Mesothelial cell of epicardium (in vitro differentiated cells): Measurements from ENCODE around the gene ZNF79. TPM values are rescaled to one million over a fixed set of nuclear protein-coding genes. Genes with fewer than 3 reads are reported as not detected.
A peak's percentile ranks its signal among the peaks of the same experiment; 100 is the strongest.

Experiments
- DNase-seq, 2 experiments: peaks; one replicate each; pipeline ENCODE4 v3.0.0; 2021; ENCODE audit warnings: low spot score in 2 of 2; ENCODE audit not compliant: unreplicated experiment in 2 of 2
- H3K27ac Mint-ChIP-seq: 2 replicates; pipeline ENCODE4 v1.8.0; 2021; ENCODE audit warnings: mixed read lengths
- H3K27me3 Mint-ChIP-seq: 2 replicates; pipeline ENCODE4 v1.8.0; 2021; ENCODE audit warnings: low read depth, mixed read lengths
- H3K36me3 Mint-ChIP-seq: 2 replicates; pipeline ENCODE4 v1.8.0; 2021; ENCODE audit warnings: mixed read lengths
- H3K4me1 Mint-ChIP-seq: 2 replicates; pipeline ENCODE4 v1.8.0; 2021; ENCODE audit warnings: mixed read lengths
- H3K4me3 Mint-ChIP-seq: 2 replicates; pipeline ENCODE4 v1.8.0; 2021; ENCODE audit warnings: mild to moderate bottlenecking, moderate library complexity, mixed read lengths
- H3K9me3 Mint-ChIP-seq: 2 replicates; pipeline ENCODE4 v1.8.0; 2021; ENCODE audit warnings: mixed read lengths
- total RNA-seq: library from RNA; stranded (reverse); gene quantifications from 3 replicates; pipeline ENCODE4 v1.2.1, GENCODE V29; 2021
- TF ChIP-seq, protein P1 (sequence below): fragments of 200-600 bp; sonication (generic); IDR thresholded peaks from one replicate; pipeline ENCODE4 v1.5.0; 2021; ENCODE audit warnings: antibody characterized with exemption; ENCODE audit not compliant: unreplicated experiment

Gene ZNF79
- total RNA-seq, 1 donor from 2014 or later = 11.0 TPM

DNA sequence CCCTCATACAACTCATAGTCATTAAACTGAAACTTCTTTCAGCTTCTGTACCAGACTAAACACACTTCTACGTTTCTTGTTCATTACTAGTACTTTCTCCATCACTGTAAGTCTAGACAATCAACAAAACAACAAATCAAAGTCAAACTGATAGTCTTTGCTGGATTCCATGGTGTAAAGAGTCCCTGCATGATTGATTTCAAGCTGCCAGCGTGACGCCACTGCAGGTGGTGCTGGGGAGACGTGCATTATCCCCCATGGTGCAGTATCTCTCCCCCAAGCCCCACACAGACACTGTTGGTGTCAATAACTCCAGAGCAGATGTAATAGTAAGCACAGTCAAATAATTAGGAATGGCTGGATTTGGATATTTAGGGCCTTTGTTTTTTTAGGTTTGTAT lies 37.9 kb upstream of the ZNF79 start:
- no peaks in the 10 kb centered on the region for H3K36me3 Mint-ChIP-seq
- peaks cover 55% of the 10 kb centered on the region for H3K4me1 Mint-ChIP-seq
- H3K27ac Mint-ChIP-seq = no peak overlapping the region
- DNase-seq = no peak
- H3K9me3 Mint-ChIP-seq = no peaks in the 10 kb centered on the region
- TF ChIP-seq, protein P1, sequence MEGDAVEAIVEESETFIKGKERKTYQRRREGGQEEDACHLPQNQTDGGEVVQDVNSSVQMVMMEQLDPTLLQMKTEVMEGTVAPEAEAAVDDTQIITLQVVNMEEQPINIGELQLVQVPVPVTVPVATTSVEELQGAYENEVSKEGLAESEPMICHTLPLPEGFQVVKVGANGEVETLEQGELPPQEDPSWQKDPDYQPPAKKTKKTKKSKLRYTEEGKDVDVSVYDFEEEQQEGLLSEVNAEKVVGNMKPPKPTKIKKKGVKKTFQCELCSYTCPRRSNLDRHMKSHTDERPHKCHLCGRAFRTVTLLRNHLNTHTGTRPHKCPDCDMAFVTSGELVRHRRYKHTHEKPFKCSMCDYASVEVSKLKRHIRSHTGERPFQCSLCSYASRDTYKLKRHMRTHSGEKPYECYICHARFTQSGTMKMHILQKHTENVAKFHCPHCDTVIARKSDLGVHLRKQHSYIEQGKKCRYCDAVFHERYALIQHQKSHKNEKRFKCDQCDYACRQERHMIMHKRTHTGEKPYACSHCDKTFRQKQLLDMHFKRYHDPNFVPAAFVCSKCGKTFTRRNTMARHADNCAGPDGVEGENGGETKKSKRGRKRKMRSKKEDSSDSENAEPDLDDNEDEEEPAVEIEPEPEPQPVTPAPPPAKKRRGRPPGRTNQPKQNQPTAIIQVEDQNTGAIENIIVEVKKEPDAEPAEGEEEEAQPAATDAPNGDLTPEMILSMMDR = no peak
- no peak overlapping the region for H3K4me3 Mint-ChIP-seq
- H3K27me3 Mint-ChIP-seq = peaks cover 2% of the 10 kb centered on the region

DNA sequence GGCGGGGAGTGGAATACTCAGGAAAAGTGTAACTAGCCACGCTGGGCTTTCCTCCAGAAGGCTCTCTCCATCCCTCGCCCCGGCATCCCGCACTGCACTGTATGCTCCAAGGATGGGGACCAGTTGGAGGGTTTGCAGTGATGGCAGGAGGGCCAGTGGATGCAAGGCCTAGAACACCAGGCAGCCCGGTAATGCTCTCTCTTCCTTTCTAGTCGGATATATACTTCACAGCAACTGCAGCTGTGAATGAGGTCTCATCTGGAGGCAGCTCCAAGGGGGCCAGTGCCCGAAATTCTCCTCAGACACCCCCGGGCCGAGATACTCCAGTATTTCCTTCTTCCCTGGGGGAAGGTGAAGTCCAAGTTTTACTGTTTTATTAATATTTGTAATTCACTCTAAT lies 37.2 kb upstream of the ZNF79 start:
- Mint-ChIP-seq H3K36me3 (no peaks in the 10 kb centered on the region), H3K27ac (no peak overlapping the region), H3K4me3 (no peak overlapping the region), H3K4me1 (peaks cover 59% of the 10 kb centered on the region), H3K9me3 (no peaks in the 10 kb centered on the region), H3K27me3 (peaks cover 2% of the 10 kb centered on the region)
- DNase-seq = no peak
- TF ChIP-seq, protein P1 = no peak

DNA sequence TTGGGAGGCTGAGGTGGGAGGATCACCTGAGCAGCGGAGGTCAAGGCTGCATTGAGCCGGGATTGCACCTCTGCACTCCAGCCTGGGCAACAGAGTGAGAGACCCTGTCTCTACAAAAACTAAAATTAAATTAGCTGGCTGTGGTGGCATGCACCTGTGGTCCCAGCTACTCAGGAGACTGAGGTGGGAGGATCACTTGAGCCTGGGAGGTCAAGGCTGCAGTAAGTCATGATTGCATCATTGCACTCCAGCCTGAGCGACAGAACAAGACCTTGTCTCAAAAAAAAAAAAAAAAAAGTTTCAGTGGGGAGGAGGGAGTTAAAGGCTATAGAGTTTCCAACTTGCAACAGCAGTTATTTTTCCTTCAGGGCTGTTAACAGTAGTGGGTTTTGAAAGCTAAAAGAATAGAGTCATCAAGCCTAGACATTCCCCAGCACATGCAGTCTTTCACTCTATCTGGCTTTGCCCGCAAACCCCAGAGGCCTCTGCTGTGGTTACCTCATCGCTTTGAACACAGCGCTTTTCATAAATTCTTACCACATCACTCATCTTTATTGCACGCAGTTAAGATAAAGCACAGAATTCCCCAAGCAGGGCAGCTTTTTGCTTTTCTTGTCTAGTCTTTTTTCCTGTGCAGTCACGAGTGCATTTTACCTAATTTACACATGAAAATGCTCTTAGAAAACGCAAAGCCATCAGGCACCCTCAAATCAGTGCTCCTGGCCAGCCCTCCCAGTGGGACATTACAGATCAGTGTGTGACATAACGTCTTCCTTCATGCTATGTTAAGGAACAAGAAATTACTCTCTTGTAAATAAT lies 35.9 kb upstream of the ZNF79 start:
- peaks cover 2% of the 10 kb centered on the region for H3K27me3 Mint-ChIP-seq
- peaks cover 71% of the 10 kb centered on the region for H3K4me1 Mint-ChIP-seq
- DNase-seq = peak; percentile 56 to 70
- no peaks in the 10 kb centered on the region for H3K9me3 Mint-ChIP-seq
- peaks cover 2% of the 10 kb centered on the region for H3K36me3 Mint-ChIP-seq
- H3K4me3 Mint-ChIP-seq = peak overlapping the region; percentile 44
- TF ChIP-seq, protein P1 = no peak
- H3K27ac Mint-ChIP-seq = peak overlapping the region; percentile 98

- peak overlapping the region; percentile 44 for H3K4me3 Mint-ChIP-seq
- TF ChIP-seq, protein P1 = no peak
- peak in 1 of 2 experiments; percentile 42 for DNase-seq
- peaks cover 2% of the 10 kb centered on the region for H3K36me3 Mint-ChIP-seq
- H3K27ac Mint-ChIP-seq = peak overlapping the region; percentile 98
- no peaks in the 10 kb centered on the region for H3K9me3 Mint-ChIP-seq
- peaks cover 75% of the 10 kb centered on the region for H3K4me1 Mint-ChIP-seq
- peaks cover 2% of the 10 kb centered on the region for H3K27me3 Mint-ChIP-seq
Measured at GRCh38 chr9:127388856-127389238, 35.3 kb upstream of the ZNF79 start.

DNA sequence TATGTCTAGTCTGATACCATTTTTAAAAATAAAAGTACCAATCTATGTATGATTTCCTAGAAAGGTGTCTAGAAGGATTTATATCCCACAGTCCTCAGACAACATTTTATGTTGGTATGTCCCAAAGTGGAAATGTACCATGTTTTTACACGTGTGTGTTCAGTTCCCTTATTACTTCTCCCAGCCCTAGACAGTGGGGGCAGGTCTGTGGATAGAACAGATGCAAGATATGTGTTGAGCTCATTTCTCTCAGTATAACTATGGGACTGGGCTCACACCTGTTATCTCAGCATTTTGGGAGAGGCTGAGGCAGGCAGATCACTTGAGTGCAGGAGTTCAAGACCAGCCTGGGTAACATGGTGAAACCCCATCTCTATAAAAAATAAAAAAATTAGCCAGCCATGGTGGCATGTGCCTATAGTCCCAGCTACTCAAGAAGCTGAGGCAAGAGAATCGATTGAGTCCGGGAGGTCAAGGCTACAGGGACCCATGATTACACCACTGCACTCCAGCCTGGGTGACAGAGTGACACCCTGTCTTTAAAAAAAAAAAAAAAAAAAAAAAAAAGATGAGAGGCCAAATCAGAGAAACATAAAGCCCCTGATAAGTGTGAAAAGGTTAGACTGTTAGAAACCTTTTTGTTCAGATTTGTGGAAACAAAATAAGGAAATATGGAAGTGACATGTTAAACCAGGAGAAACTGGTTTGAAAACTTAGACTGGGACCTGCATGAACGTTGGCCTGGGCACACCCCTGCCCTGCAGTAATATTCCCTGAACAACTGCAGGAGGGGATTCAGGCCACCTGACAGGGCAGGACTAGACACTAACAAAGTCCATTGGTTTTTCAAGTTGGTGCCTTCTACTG lies 34.6 kb upstream of the ZNF79 start:
- DNase-seq = peak in 1 of 2 experiments; percentile 29
- Mint-ChIP-seq H3K9me3 (no peaks in the 10 kb centered on the region), H3K4me1 (peaks cover 73% of the 10 kb centered on the region), H3K4me3 (no peak overlapping the region), H3K36me3 (peaks cover 2% of the 10 kb centered on the region), H3K27ac (peak overlapping the region; percentile 98), H3K27me3 (peaks cover 2% of the 10 kb centered on the region)
- TF ChIP-seq, protein P1 = no peak
